ENCODE data around the gene LRRC4C. TPM values are rescaled to one million over a fixed set of nuclear protein-coding genes. Genes with fewer than 3 reads are reported as not detected.

The LRRC4C gene
- total and polyA plus RNA-seq, 2 experiments from 2014 or later, result 0.35 to 1.1 TPM

GRCh38 chr11:41050791-41051190 lies 408.7 kb downstream of the LRRC4C start:
- H4K20me1 ChIP-seq (replicated peaks; ENCODE audit: insufficient read depth), result no peaks in the 10 kb centered on the region
- Mint-ChIP-seq H3K36me3 (ENCODE audit: low read depth) (no peaks in the 10 kb centered on the region), H3K27ac (no peak overlapping the region), H3K4me3 (no peak overlapping the region), H3K4me1 (peaks cover 5% of the 10 kb centered on the region; the same call in 2 of the 3 replicates), H3K9me3 (no peaks in the 10 kb centered on the region), H3K27me3 (ENCODE audit: insufficient read depth, low read depth, poor library complexity) (no peaks in the 10 kb centered on the region)
- H3K27ac ChIP-seq (ENCODE audit: low read depth), result no peak overlapping the region
- TF ChIP-seq POLR2AphosphoS5 (IDR thresholded peaks at IDR 0.05; ENCODE audit: low read depth) (no peak), ZNF331 (CRISPR knock-in tag; IDR thresholded peaks at IDR 0.05; ENCODE audit: low read depth) (no peak)
- H3K27me3 ChIP-seq (ENCODE audit: insufficient read depth), result no peaks in the 10 kb centered on the region
- H3F3A ChIP-seq (replicated peaks; ENCODE audit: low read depth), result no peaks in the 10 kb centered on the region
- H3K4me2 ChIP-seq, result no peak overlapping the region
- H3K36me3 ChIP-seq (ENCODE audit: insufficient read depth), result no peaks in the 10 kb centered on the region
- DNase-seq (ENCODE audit: low spot score) (no peak), ATAC-seq (no peak)
- no peaks in the 10 kb centered on the region for H3K79me2 ChIP-seq (replicated peaks; ENCODE audit: insufficient read depth)
- H3K9me2 ChIP-seq (ENCODE audit: insufficient read depth), result no peaks in the 10 kb centered on the region
- H2AFZ ChIP-seq, result no peak overlapping the region
- H3K4me1 ChIP-seq (ENCODE audit: insufficient read depth), result no peaks in the 10 kb centered on the region
- no peak overlapping the region for H3K4me3 ChIP-seq

GRCh38 chr11:41047229-41047628 lies 412.2 kb downstream of the LRRC4C start:
- H3K4me2 ChIP-seq, result no peak overlapping the region
- Mint-ChIP-seq H3K9me3 (no peaks in the 10 kb centered on the region), H3K36me3 (ENCODE audit: low read depth) (no peaks in the 10 kb centered on the region), H3K27me3 (ENCODE audit: insufficient read depth, low read depth, poor library complexity) (no peaks in the 10 kb centered on the region), H3K27ac (no peak overlapping the region), H3K4me3 (no peak overlapping the region), H3K4me1 (peaks cover 13% of the 10 kb centered on the region; the same call in 2 of the 3 replicates)
- no peak overlapping the region for H2AFZ ChIP-seq
- H3K27ac ChIP-seq (ENCODE audit: low read depth), result no peak overlapping the region
- H4K20me1 ChIP-seq (replicated peaks; ENCODE audit: insufficient read depth), result no peaks in the 10 kb centered on the region
- H3K9me2 ChIP-seq (ENCODE audit: insufficient read depth), result no peaks in the 10 kb centered on the region
- ATAC-seq, result no peak
- H3F3A ChIP-seq (replicated peaks; ENCODE audit: low read depth), result no peaks in the 10 kb centered on the region
- DNase-seq (ENCODE audit: low spot score), result no peak
- no peaks in the 10 kb centered on the region for H3K36me3 ChIP-seq (ENCODE audit: insufficient read depth)
- H3K27me3 ChIP-seq (ENCODE audit: insufficient read depth), result no peaks in the 10 kb centered on the region
- H3K79me2 ChIP-seq (replicated peaks; ENCODE audit: insufficient read depth), result no peaks in the 10 kb centered on the region
- H3K4me1 ChIP-seq (ENCODE audit: insufficient read depth), result peaks cover 27% of the 10 kb centered on the region; the same call in 1 of the 2 replicates
- no peak overlapping the region for H3K4me3 ChIP-seq
- no peak for TF ChIP-seq ZNF114 (CRISPR knock-in tag; IDR thresholded peaks at IDR 0.05)
- no peak for TF ChIP-seq JUNB (IDR thresholded peaks at IDR 0.05; ENCODE audit: unreplicated experiment)
- no peak for TF ChIP-seq ZNF462 (CRISPR knock-in tag; IDR thresholded peaks at IDR 0.05)
- TF ChIP-seq EZH2phosphoT487 (IDR thresholded peaks at IDR 0.05; ENCODE audit: unreplicated experiment), result no peak
- TF ChIP-seq ETS1 (IDR thresholded peaks at IDR 0.05), result no peak
- TF ChIP-seq CTCF (conservative IDR thresholded peaks at IDR 0.05; ENCODE audit: low read depth in 2 of 2), result no peak
- TF ChIP-seq NANOG (IDR thresholded peaks at IDR 0.05; ENCODE audit: borderline replicate concordance), result no peak
- no peak for TF ChIP-seq CREB1 (CRISPR knock-in tag; IDR thresholded peaks at IDR 0.05; ENCODE audit: low read depth)
- no peak for TF ChIP-seq EZH2 (IDR thresholded peaks at IDR 0.05; ENCODE audit: low read depth, unreplicated experiment)

Measured in GM23338 (cell line).